K562 treated with DMSO at 1 percent for 48 hours (cell line): Measurements from ENCODE around the gene DHX9. TPM values are rescaled to one million over a fixed set of nuclear protein-coding genes. Genes with fewer than 3 reads are reported as not detected.

ENCODE experiments used
- total RNA-seq: library from RNA; unstranded; fragments of 300-600 nt; gene quantifications from 2 replicates; pipeline ENCODE4 v1.2.3, GENCODE V29; 2022; ENCODE audit warnings: low replicate concordance; ENCODE audit errors: extremely low read depth

The DHX9 gene
- not detected in 2 replicates for total RNA-seq

DNA sequence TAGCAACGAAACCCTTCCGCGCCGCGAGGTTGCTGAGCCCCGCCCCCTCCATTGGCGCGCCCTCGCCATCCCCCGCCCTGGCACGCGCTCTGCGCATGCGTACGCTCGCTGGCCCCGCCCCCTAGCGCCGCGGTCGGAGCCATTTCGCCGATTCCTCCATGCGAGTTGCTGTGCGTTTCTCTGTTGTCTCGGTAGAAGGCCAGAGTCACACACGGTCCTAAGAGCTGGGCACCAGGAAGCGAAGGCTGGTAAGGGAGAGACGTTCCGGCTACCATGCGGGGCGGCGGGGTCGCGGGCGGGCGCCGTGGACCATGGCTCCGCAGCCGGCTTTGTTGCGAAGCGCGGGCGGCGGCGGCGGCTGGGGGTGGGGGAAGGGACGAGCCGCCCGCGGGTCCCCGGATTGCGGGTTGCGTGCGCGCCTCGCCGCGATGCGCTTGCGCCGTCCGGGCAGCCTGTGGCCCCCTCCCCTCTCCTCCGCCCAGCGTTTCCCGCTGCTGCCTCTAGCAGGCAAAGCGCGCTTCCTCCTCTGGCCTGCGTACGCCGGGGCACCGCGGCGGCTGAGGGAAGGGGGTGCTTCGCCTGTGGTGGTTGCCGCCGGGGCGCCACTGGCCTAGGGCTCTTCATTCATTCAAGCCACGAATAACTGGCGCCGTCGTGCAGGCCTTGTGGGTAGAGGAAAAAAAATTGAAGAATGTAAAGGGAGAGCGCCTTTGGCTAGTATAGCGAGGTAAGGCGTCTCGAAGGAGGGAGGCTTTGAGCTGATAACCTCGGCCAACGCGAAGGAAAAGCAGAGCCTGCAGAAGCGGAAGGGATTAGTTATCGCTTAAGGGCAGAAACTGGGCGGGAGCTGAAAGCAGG, at the start of gene DHX9:
DHX9 (plus strand) TSS at position 139 of the 858 bp plus-strand sequence. CDS start 3,220 bp downstream, outside the sequence.

Other genes starting within 250 kb of the DHX9 start
- not detected in 2 replicates for gene RGS16, start 235.0 kb upstream of the DHX9 start, total RNA-seq
- gene RGS8, start 154.8 kb upstream of the DHX9 start, total RNA-seq: not detected in 2 replicates
- gene NPL, start 49.6 kb upstream of the DHX9 start, total RNA-seq: not detected in 2 replicates
- gene SHCBP1L, start 113.8 kb downstream of the DHX9 start, total RNA-seq: not detected in 2 replicates
- not detected in 2 replicates for gene LAMC1, start 184.1 kb downstream of the DHX9 start, total RNA-seq